ENCODE data around the gene PIANP.
"Not testable (repeated sequence)": the region's sequence is repeated elsewhere in the genome, so short reads cannot be mapped to it uniquely, and the experiment has no call there.

Gene PIANP, protein sequence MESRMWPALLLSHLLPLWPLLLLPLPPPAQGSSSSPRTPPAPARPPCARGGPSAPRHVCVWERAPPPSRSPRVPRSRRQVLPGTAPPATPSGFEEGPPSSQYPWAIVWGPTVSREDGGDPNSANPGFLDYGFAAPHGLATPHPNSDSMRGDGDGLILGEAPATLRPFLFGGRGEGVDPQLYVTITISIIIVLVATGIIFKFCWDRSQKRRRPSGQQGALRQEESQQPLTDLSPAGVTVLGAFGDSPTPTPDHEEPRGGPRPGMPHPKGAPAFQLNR

GRCh38 chr12:6700646-6701051 is at the start of gene PIANP:
Gene PIANP (minus strand): TSS chr12:6700815. CDS start chr12:6698061, 2,754 bp downstream.
- no peak for DNase-seq (ENCODE audit: extremely low read depth in 1 of 2, low read depth in 1 of 2)

DNA sequence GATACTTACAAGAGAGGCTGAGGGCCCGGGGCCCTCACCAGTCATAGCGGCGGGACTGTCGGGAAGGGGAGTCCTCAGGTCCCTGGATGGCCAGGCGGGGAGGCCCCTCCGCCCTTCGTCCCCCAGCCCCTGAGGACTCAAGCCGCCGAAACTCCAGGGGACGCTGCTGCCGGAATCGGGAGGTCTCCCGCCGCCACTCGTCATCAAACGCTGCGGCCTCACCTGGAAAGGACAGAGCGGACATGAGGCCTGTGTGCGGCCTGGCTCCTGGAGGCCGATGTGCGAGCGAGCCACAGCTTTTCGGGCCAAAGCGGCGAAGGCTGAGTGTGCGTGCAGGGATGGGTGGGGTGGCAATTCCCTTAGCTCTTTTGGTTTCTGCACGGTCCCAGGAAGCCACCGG is 48.1 kb upstream of the PIANP start:
- DNase-seq (ENCODE audit: extremely low read depth in 1 of 2, low read depth in 1 of 2): no peak

GRCh38 chr12:6747216-6747615 is 46.6 kb upstream of the PIANP start:
- no peak for DNase-seq (ENCODE audit: extremely low read depth in 1 of 2, low read depth in 1 of 2)

DNA sequence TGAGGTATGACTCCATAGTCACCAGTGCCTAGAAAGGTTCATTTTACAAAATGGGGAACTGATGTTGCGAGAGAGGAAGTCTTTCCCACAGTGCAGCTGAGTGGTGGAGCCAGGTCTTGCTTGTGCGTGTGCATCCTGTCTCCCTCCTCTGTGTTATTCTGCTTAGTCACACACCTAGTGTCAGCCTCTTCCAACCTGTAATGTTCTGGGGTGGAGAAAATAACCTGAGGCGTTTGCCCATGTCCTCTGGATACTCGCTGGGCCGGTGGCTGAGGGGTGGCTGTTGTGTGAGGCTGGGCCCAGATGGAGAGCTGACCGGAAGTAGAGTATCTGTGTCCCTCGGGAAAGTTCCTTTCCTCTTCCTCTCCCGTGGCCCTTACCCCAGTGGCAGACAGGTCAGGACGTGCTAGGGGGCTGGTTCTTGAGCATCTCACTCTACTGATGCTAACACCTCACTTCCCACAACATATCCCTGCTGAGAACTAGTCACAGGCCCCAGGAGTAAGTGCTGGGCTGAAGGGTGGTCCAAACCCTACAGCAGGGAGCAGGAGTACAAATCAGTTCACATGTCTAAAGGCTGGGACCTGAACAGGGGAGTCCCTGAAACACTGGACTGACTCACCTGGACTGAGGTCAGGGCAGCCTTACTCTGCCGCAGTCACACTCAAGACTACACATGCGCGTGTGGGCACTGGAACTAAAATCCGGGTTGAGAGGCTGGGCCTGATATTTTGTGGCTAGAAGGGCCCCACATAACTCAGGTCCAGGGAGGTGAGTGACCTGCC is 45.3 kb upstream of the PIANP start:
- no peak for DNase-seq (ENCODE audit: extremely low read depth in 1 of 2, low read depth in 1 of 2)

GRCh38 chr12:6743300-6743699 is 42.7 kb upstream of the PIANP start:
- not testable (repeated sequence) for DNase-seq (ENCODE audit: extremely low read depth in 1 of 2, low read depth in 1 of 2)

DNA sequence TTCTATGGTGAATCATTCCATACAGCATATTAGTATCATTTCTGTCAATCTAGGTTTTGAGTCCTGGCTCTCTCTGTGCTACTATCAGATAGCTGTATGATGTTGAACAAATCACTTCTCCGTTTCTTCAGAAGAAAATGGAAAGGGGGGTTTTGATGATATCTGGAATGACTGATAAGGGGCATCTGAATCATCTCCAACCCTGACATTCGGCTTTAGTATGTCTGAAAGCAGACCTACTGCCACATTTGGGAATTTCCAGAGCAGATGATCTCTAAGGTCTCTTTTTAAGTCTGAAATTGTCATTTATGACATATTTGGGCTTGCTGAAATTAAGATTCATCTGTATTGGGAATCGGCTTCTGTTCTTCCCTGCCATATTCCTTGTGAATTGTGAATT is 42.2 kb upstream of the PIANP start:
- no peak for DNase-seq (ENCODE audit: extremely low read depth in 1 of 2, low read depth in 1 of 2)

- DNase-seq (ENCODE audit: extremely low read depth in 1 of 2, low read depth in 1 of 2): not testable (repeated sequence)
Observed at GRCh38 chr12:6742080-6742479, 41.5 kb upstream of the PIANP start.

DNA sequence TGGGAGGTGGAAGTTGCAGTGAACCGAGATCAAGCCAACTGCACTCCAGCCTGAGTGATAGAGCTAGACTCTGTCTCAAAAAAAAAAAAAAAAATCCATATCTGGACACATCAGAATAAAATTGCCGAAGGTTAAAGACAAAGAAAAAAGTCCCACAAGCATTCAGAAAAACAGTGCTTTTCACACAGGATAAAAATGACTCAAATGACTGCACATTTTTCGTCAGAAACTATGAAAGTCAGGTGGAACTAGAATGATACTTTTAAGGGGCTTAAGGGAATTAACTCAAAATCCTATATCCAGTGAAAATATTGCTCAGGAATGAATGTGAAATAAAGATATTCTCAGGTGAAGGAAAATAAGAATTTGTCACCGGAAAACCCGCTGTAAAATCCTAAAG is 36.1 kb upstream of the PIANP start:
- no peak for DNase-seq (ENCODE audit: extremely low read depth in 1 of 2, low read depth in 1 of 2)

DNA sequence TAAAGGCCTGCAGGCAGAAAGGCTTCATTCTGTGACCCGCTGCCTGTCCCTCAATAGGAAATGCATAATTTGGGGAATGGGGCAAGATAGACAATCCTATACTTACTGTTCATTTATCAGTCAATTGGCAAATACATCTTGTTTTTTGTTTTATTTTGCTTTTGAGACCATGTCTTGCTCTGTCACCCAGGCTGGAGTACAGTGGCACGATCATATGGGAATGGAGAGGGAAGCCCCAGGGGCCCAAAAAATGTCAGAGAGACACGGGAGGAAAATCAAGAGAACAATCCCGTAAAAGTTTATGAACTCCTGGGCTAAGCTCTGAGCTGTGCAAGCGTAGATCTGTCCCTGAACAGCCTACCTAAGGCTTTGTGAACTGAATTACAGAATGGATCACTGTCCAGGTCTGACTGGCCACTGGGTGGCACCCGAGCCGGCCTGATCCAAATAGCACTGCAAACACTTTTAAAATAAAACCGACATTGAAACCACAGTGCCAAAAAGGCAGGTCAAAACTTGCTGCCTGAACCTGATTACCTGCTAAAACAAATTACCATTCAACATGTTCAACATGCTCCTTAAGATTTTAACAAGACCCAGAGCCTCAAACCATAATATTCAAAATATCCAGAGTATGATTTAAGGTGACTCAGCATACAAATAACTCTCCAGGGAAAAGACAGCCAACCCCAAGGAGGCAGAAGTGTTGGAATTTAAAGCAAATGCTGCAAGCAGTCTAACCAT is 35.0 kb upstream of the PIANP start:
- DNase-seq (ENCODE audit: extremely low read depth in 1 of 2, low read depth in 1 of 2): peak in 1 of 2 donors; percentile 29

GRCh38 chr12:6734506-6735387 is 34.1 kb upstream of the PIANP start:
- DNase-seq (ENCODE audit: extremely low read depth in 1 of 2, low read depth in 1 of 2): no peak

- DNase-seq (ENCODE audit: extremely low read depth in 1 of 2, low read depth in 1 of 2): no peak
Observed at GRCh38 chr12:6730169-6730568, 29.6 kb upstream of the PIANP start.

- no peak for DNase-seq (ENCODE audit: extremely low read depth in 1 of 2, low read depth in 1 of 2)
Observed at GRCh38 chr12:6729186-6729585, 28.6 kb upstream of the PIANP start.

GRCh38 chr12:6725350-6725749 is 24.7 kb upstream of the PIANP start:
- no peak for DNase-seq (ENCODE audit: extremely low read depth in 1 of 2, low read depth in 1 of 2)

- no peak for DNase-seq (ENCODE audit: extremely low read depth in 1 of 2, low read depth in 1 of 2)
Observed at GRCh38 chr12:6724409-6724797, 23.8 kb upstream of the PIANP start.

DNA sequence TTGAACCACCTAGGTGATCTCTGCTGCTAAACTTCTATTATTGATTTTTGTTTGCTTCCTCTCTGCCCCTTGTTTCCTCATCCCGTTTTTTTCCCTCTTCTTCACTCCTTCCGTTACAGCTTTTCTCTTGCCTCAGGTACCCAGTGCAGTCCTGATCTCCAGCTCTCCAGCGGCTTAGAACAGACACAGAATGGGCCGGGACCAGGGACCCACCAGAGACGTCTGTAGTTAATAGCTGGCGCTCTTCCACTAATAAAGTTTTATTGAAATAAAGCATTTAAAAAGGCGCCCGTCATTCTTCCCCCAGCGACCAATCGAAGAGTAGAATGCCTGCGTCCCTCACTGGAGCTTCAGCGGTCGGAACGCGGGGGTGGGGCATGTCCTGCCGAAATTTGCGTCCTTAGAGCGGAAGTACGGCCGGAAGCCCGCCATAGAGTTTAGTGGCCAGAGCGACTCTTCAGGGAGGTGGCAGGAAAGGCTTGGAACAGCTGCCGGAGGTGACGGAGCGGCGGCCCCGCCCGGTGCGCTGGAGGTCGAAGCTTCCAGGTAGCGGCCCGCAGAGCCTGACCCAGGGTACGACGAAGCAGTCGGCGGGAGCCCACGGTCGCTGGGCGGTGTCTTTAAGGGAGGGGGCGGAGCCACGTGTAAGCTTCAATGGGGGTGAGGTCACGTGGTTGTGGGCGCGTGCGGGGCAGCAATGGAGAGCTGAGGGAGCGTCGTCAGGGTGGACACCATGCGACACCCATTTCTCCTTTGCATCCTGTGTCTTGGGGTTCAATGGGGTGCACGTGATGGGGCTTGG is 23.2 kb upstream of the PIANP start, which contains the start of gene COPS7A:
Gene COPS7A, plus strand, starts transcription at position 440 of the 802 bp plus-strand sequence. CDS start 611 bp downstream, outside the sequence.
- DNase-seq (ENCODE audit: extremely low read depth in 1 of 2, low read depth in 1 of 2): peak; percentile 96 to 99

GRCh38 chr12:6722863-6723262 is 22.2 kb upstream of the PIANP start:
- no peak for DNase-seq (ENCODE audit: extremely low read depth in 1 of 2, low read depth in 1 of 2)

GRCh38 chr12:6716874-6717437 is 16.3 kb upstream of the PIANP start:
- no peak for DNase-seq (ENCODE audit: extremely low read depth in 1 of 2, low read depth in 1 of 2)

DNA sequence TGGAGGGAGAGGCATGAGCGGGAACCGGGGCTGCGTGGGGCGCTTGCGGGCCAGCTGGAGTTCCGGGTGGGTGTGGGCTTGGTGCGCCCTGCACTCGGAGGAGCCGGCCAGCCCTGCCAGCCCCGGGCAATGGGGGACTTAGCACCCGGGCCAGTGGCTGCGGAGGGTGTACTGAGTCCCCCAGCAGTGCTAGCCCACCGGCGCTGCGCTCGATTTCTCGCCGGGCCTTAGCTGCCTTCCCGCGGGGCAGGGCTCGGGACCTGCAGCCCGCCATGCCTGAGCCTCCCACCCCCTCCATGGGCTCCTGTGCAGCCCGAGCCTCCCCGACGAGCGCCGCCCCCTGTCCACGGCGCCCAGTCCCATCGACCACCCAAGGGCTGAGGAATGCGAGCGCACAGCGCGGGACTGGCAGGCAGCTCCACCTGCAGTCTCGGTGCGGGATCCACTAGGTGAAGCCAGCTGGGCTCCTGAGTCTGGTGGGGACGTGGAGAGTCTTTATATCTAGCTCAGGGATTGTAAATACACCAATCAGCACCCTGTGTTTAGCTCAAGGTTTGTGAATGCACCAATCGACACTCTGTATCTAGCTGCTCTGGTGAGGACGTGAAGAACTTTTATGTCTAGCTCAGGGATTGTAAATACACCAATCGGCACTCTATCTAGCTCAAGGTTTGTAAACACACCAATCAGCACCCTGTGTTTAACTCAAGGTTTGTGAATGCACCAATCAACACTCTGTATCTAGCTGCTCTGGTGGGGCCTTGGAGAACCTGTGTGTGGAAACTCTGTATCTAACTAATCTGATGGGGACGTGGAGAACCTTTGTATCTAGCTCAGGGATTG is 15.6 kb upstream of the PIANP start:
- DNase-seq (ENCODE audit: extremely low read depth in 1 of 2, low read depth in 1 of 2): not testable (repeated sequence)
